Parietal lobe (tissue), 2 donors: ENCODE data around the gene GPR37L1. TPM values are rescaled to one million over a fixed set of nuclear protein-coding genes. Genes with fewer than 3 reads are reported as not detected.

Experiments used
- small RNA-seq: library from RNA; depleted of rRNA; stranded (forward); fragments of <200 nt; gene quantifications from one replicate; pipeline ENCODE3, GENCODE V24; 2014; ENCODE audit warnings: low replicate concordance
- total RNA-seq: library from RNA; depleted of rRNA; stranded (reverse); fragments of >200 nt; gene quantifications from one replicate; pipeline ENCODE4 v1.2.3, GENCODE V29; 2014

GPR37L1 gene
- total RNA-seq: 0.63 TPM

GRCh38 chr1:202122639-202123335 is at the start of gene GPR37L1:
Gene GPR37L1, plus strand, starts transcription at chr1:202122917. Its CDS starts 47 bp downstream, at chr1:202122964.

GRCh38 chr1:202144402-202145067 is 21.8 kb downstream of the GPR37L1 start, which contains the start of gene ARL8A:
Gene ARL8A, minus strand, starts transcription at chr1:202144737. Its CDS starts 165 bp downstream, at chr1:202144572.

GRCh38 chr1:202160377-202160940 is 37.7 kb downstream of the GPR37L1 start, which contains the start of gene PTPN7:
Gene PTPN7, minus strand, starts transcription at chr1:202160602. Its CDS starts 1,200 bp downstream, at chr1:202159402.

Small RNA genes within 50 kb of the gene (small RNA-seq; reads per million reads assigned to genes)
- gene CRIP1P3: not detected

Other genes with a start within 250 kb of the GPR37L1 start
- 15.7 TPM for gene SHISA4, start 234.0 kb upstream of the GPR37L1 start, total RNA-seq
- gene LMOD1, start 176.4 kb upstream of the GPR37L1 start, total RNA-seq: 0.31 TPM
- gene TIMM17A, start 167.4 kb upstream of the GPR37L1 start, total RNA-seq: 41.3 TPM
- gene RNPEP, start 140.3 kb upstream of the GPR37L1 start, total RNA-seq: 13.1 TPM
- 0.31 TPM for gene ELF3, start 112.3 kb upstream of the GPR37L1 start, total RNA-seq
- gene ARL8A, start 21.8 kb downstream of the GPR37L1 start, total RNA-seq: 77.9 TPM
- gene PTPN7, start 37.7 kb downstream of the GPR37L1 start, total RNA-seq: not detected
- gene LGR6, start 70.9 kb downstream of the GPR37L1 start, total RNA-seq: 1.3 TPM
- 27.2 TPM for gene UBE2T, start 219.0 kb downstream of the GPR37L1 start, total RNA-seq
- gene PPP1R12B, start 225.8 kb downstream of the GPR37L1 start, total RNA-seq: 103 TPM